CD4-positive, alpha-beta memory T cell (primary cell): ENCODE data around the gene PDE4D. TPM values are rescaled to one million over a fixed set of nuclear protein-coding genes. Genes with fewer than 3 reads are reported as not detected.

ENCODE experiments used
- CTCF ChIA-PET: fragments of 350-600 bp; sonication (Branson Sonifier 250); formaldehyde crosslinking; loops from one replicate; lab custom pipeline; 2021; ENCODE audit warnings: inconsistent platforms; ENCODE audit not compliant: partially characterized antibody; lab: Charles Lee
- POLR2A ChIA-PET: fragments of 350-600 bp; sonication (Branson Sonifier 250); formaldehyde crosslinking; loops from one replicate; lab custom pipeline; 2021; ENCODE audit not compliant: partially characterized antibody; lab: Charles Lee
- DNase-seq, 5 donors: peaks; one replicate each; pipeline versions ENCODE4 v3.0.0 to v3.0.0-alpha.2; 2020 to 2022; ENCODE audit warnings: mixed read lengths in 1 of 5
- H3K27ac ChIP-seq: one replicate; pipeline ENCODE4 v1.7.0; 2013; ENCODE audit warnings: low read depth, low read length
- H3K27me3 ChIP-seq: 2 replicates; pipeline ENCODE4 v1.7.0; 2013; ENCODE audit warnings: mild to moderate bottlenecking, low read length, moderate library complexity; ENCODE audit not compliant: insufficient read depth
- H3K36me3 ChIP-seq: 2 replicates; pipeline ENCODE4 v1.7.0; 2013; ENCODE audit warnings: mild to moderate bottlenecking, low read length, moderate library complexity; ENCODE audit not compliant: insufficient read depth
- H3K4me1 ChIP-seq: 2 replicates; pipeline ENCODE4 v1.7.0; 2013; ENCODE audit warnings: mild to moderate bottlenecking, low read length, moderate library complexity; ENCODE audit not compliant: insufficient read depth
- H3K4me3 ChIP-seq, 2 donors: one replicate each; pipeline ENCODE4 v1.7.0; 2013; ENCODE audit warnings: low read length in 2 of 2, mild to moderate bottlenecking in 1 of 2
- H3K9me3 ChIP-seq, 2 donors: one replicate each; pipeline ENCODE4 v1.7.0; 2013; ENCODE audit warnings: low read length in 2 of 2, control low read depth in 1 of 2; ENCODE audit not compliant: control insufficient read depth in 1 of 2
- H3K27ac Mint-ChIP-seq, 7 donors: one replicate each; pipeline ENCODE4 v1.8.0; 2020 to 2021; ENCODE audit warnings: mixed read lengths in 7 of 7, mild to moderate bottlenecking in 6 of 7, inconsistent platforms in 3 of 7, moderate library complexity in 3 of 7
- H3K27me3 Mint-ChIP-seq, 2 donors: one replicate each; pipeline ENCODE4 v1.8.0; 2020 to 2021; ENCODE audit warnings: mixed read lengths in 2 of 2
- H3K36me3 Mint-ChIP-seq, 2 donors: one replicate each; pipeline ENCODE4 v1.8.0; 2020 to 2021; ENCODE audit warnings: mixed read lengths in 2 of 2, inconsistent platforms in 1 of 2, mild to moderate bottlenecking in 1 of 2
- H3K4me1 Mint-ChIP-seq, 4 donors: one replicate each; pipeline ENCODE4 v1.8.0; 2020 to 2021; ENCODE audit warnings: mixed read lengths in 4 of 4, mild to moderate bottlenecking in 1 of 4
- H3K4me3 Mint-ChIP-seq, 8 donors: one replicate each; pipeline ENCODE4 v1.8.0; 2020 to 2021; ENCODE audit warnings: mixed read lengths in 8 of 8, mild to moderate bottlenecking in 7 of 8, moderate library complexity in 6 of 8, inconsistent platforms in 3 of 8
- H3K9me3 Mint-ChIP-seq, 8 donors: one replicate each; pipeline ENCODE4 v1.8.0; 2020 to 2021; ENCODE audit warnings: mixed read lengths in 8 of 8, mild to moderate bottlenecking in 5 of 8, inconsistent platforms in 3 of 8, moderate library complexity in 1 of 8
- intact Hi-C: fragments of 100-400 bp; cut with micrococcal nuclease; formaldehyde crosslinking; loops from one replicate; pipeline ENCODE4 v1.15.1; 2023
- polyA plus RNA-seq, 2 donors: library from polyadenylated mRNA; unstranded; fragments of 300-500 nt; fragmentation: Illumina TruSeq; gene quantifications; one replicate each; pipeline ENCODE4 v1.2.3, GENCODE V29; 2021
- total RNA-seq, 2 experiments: library from RNA; stranded (reverse); gene quantifications; one replicate each; pipeline ENCODE4 v1.2.3, GENCODE V29; 2021

The PDE4D gene
- total and polyA plus RNA-seq, 4 experiments from 2014 or later, result 12.3 to 49.7 (median 30.3) TPM

- Mint-ChIP-seq H3K36me3 (no peaks in the 10 kb centered on the region), H3K27ac (no peak overlapping the region), H3K27me3 (no peaks in the 10 kb centered on the region), H3K4me1 (no peaks in the 10 kb centered on the region), H3K9me3 (peaks cover 0 to 2% (median 0%) of the 10 kb centered on the region in 8 donors), H3K4me3 (no peak overlapping the region)
- DNase-seq, result no peak
- Histone ChIP-seq H3K4me3 (no peak overlapping the region), H3K27me3 (no peaks in the 10 kb centered on the region), H3K27ac (no peak overlapping the region), H3K4me1 (no peaks in the 10 kb centered on the region), H3K9me3 (no peaks in the 10 kb centered on the region), H3K36me3 (no peaks in the 10 kb centered on the region)
- POLR2A ChIA-PET, result no interaction called here
- intact Hi-C loops, result no loop called here
- CTCF ChIA-PET, result no interaction called here
Observed at GRCh38 chr5:59622848-59623247, 270.7 kb downstream of the PDE4D start.

GRCh38 chr5:59621477-59621876, 272.0 kb downstream of the PDE4D start:
- ChIA-PET POLR2A (no interaction called here), CTCF (no interaction called here)
- Mint-ChIP-seq H3K4me3 (no peak overlapping the region), H3K4me1 (no peaks in the 10 kb centered on the region), H3K9me3 (peaks cover 0 to 2% (median 0%) of the 10 kb centered on the region in 8 donors), H3K27me3 (no peaks in the 10 kb centered on the region), H3K27ac (no peak overlapping the region), H3K36me3 (no peaks in the 10 kb centered on the region)
- intact Hi-C loops, result no loop called here
- Histone ChIP-seq H3K9me3 (no peaks in the 10 kb centered on the region), H3K27me3 (no peaks in the 10 kb centered on the region), H3K4me3 (no peak overlapping the region), H3K36me3 (no peaks in the 10 kb centered on the region), H3K27ac (no peak overlapping the region), H3K4me1 (no peaks in the 10 kb centered on the region)
- no peak for DNase-seq

- intact Hi-C loops, result no loop called here
- H3K4me3 Mint-ChIP-seq, result no peak overlapping the region
- DNase-seq, result no peak
- CTCF ChIA-PET, result no interaction called here
- peaks cover 0 to 2% (median 0%) of the 10 kb centered on the region in 8 donors for H3K9me3 Mint-ChIP-seq
- Histone ChIP-seq H3K27ac (no peak overlapping the region), H3K4me3 (no peak overlapping the region), H3K36me3 (no peaks in the 10 kb centered on the region), H3K27me3 (no peaks in the 10 kb centered on the region), H3K9me3 (no peaks in the 10 kb centered on the region), H3K4me1 (no peaks in the 10 kb centered on the region)
- no peaks in the 10 kb centered on the region for H3K36me3 Mint-ChIP-seq
- no peaks in the 10 kb centered on the region for H3K4me1 Mint-ChIP-seq
- H3K27me3 Mint-ChIP-seq, result no peaks in the 10 kb centered on the region
- POLR2A ChIA-PET, result no interaction called here
- H3K27ac Mint-ChIP-seq, result no peak overlapping the region
Observed at GRCh38 chr5:59620535-59621212, 272.9 kb downstream of the PDE4D start.

- ChIA-PET CTCF (no interaction called here), POLR2A (no interaction called here)
- Histone ChIP-seq H3K36me3 (no peaks in the 10 kb centered on the region), H3K4me1 (no peaks in the 10 kb centered on the region), H3K27me3 (no peaks in the 10 kb centered on the region), H3K4me3 (no peak overlapping the region), H3K9me3 (no peaks in the 10 kb centered on the region), H3K27ac (no peak overlapping the region)
- Mint-ChIP-seq H3K36me3 (no peaks in the 10 kb centered on the region), H3K4me1 (no peaks in the 10 kb centered on the region), H3K9me3 (peaks cover 0 to 2% (median 0%) of the 10 kb centered on the region in 8 donors), H3K4me3 (no peak overlapping the region), H3K27me3 (no peaks in the 10 kb centered on the region), H3K27ac (no peak overlapping the region)
- DNase-seq, result no peak
- intact Hi-C loops, result no loop called here
Observed at GRCh38 chr5:59618644-59619043, 274.9 kb downstream of the PDE4D start.

GRCh38 chr5:59617186-59617771, 276.2 kb downstream of the PDE4D start:
- Histone ChIP-seq H3K36me3 (no peaks in the 10 kb centered on the region), H3K27ac (no peak overlapping the region), H3K4me3 (no peak overlapping the region), H3K4me1 (no peaks in the 10 kb centered on the region), H3K27me3 (no peaks in the 10 kb centered on the region), H3K9me3 (no peaks in the 10 kb centered on the region)
- Mint-ChIP-seq H3K4me3 (no peak overlapping the region), H3K27ac (no peak overlapping the region), H3K27me3 (no peaks in the 10 kb centered on the region), H3K9me3 (peaks cover 0 to 3% (median 0%) of the 10 kb centered on the region in 8 donors), H3K36me3 (no peaks in the 10 kb centered on the region), H3K4me1 (no peaks in the 10 kb centered on the region)
- POLR2A ChIA-PET, result no interaction called here
- CTCF ChIA-PET, result no interaction called here
- no peak for DNase-seq
- intact Hi-C loops, result no loop called here

GRCh38 chr5:59616413-59616812, 277.1 kb downstream of the PDE4D start:
- Mint-ChIP-seq H3K4me3 (no peak overlapping the region), H3K9me3 (peaks cover 0 to 3% (median 0%) of the 10 kb centered on the region in 8 donors), H3K36me3 (no peaks in the 10 kb centered on the region), H3K4me1 (no peaks in the 10 kb centered on the region), H3K27ac (no peak overlapping the region), H3K27me3 (no peaks in the 10 kb centered on the region)
- intact Hi-C loops, result no loop called here
- Histone ChIP-seq H3K27me3 (no peaks in the 10 kb centered on the region), H3K27ac (no peak overlapping the region), H3K36me3 (no peaks in the 10 kb centered on the region), H3K4me1 (no peaks in the 10 kb centered on the region), H3K9me3 (no peaks in the 10 kb centered on the region), H3K4me3 (no peak overlapping the region)
- no peak for DNase-seq
- ChIA-PET CTCF (no interaction called here), POLR2A (no interaction called here)

- Histone ChIP-seq H3K4me3 (no peak overlapping the region), H3K4me1 (no peaks in the 10 kb centered on the region), H3K9me3 (no peaks in the 10 kb centered on the region), H3K27ac (no peak overlapping the region), H3K27me3 (no peaks in the 10 kb centered on the region), H3K36me3 (no peaks in the 10 kb centered on the region)
- peaks cover 0 to 3% (median 0%) of the 10 kb centered on the region in 8 donors for H3K9me3 Mint-ChIP-seq
- ChIA-PET POLR2A (no interaction called here), CTCF (no interaction called here)
- H3K36me3 Mint-ChIP-seq, result no peaks in the 10 kb centered on the region
- intact Hi-C loops, result no loop called here
- H3K27me3 Mint-ChIP-seq, result no peaks in the 10 kb centered on the region
- H3K4me3 Mint-ChIP-seq, result no peak overlapping the region
- no peak for DNase-seq
- H3K4me1 Mint-ChIP-seq, result no peaks in the 10 kb centered on the region
- H3K27ac Mint-ChIP-seq, result no peak overlapping the region
Observed at GRCh38 chr5:59615272-59615671, 278.3 kb downstream of the PDE4D start.
